PFSK-1 (cell line): Measurements from ENCODE around the gene OR5K4.

Experiments
- POLR2AphosphoS5 ChIP-seq: IDR thresholded peaks from 2 replicates; pipeline ENCODE4 v1.6.1; 2012; ENCODE audit warnings: low read depth, mild to moderate bottlenecking, control low read depth, low read length, moderate library complexity
- REST ChIP-seq, 2 experiments: IDR thresholded peaks; 2 replicates each; pipeline versions ENCODE4 v1.6.1 to v1.8.0; 2011 to 2012; ENCODE audit warnings: low read depth in 2 of 2, low read length in 2 of 2, control low read depth in 1 of 2, inconsistent platforms in 1 of 2, mild to moderate bottlenecking in 1 of 2, moderate library complexity in 1 of 2; ENCODE audit not compliant: insufficient read depth in 1 of 2
- SIN3A ChIP-seq: IDR thresholded peaks from 2 replicates; pipeline ENCODE4 v1.6.1; 2012; ENCODE audit warnings: mild to moderate bottlenecking, low read length, moderate library complexity, borderline replicate concordance; ENCODE audit not compliant: insufficient read depth

DNA sequence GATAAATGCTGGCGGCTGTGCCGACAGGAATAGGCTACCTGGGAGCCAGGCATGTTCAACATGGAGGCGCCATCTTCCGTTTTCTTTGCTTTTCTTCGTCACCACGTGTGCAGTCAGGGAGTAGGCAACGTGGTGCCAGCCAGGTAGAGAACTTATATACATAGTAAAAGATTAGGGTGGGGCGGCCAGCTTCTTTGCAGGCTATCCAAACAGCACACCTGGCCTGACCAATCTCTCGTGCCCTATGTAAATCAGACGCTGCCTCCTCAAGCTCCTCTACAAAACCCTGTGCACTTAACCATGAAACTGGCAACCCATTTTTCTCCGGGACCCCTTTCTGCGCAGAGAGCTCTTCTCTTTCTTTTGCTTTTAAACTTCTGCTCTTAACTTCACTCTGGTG is 28.6 kb upstream of the OR5K4 start:
- TF ChIP-seq POLR2AphosphoS5 (no peak), REST (IDR thresholded peaks at IDR 0.05; ENCODE audit: insufficient read depth in 1 of 2, low read depth in 2 of 2, low read length in 2 of 2) (no peak), SIN3A (no peak)
